CD14-positive monocyte (primary cell): ENCODE data around the gene FGF14. TPM values are rescaled to one million over a fixed set of nuclear protein-coding genes. Genes with fewer than 3 reads are reported as not detected.

Source experiments
- DNase-seq, 3 donors: peaks; one replicate each; pipeline ENCODE4 v3.0.0-alpha.2; 2011 to 2022
- H2AFZ ChIP-seq: 2 replicates; pipeline ENCODE4 v1.6.0; 2012; ENCODE audit warnings: mild to moderate bottlenecking, low read depth, low read length, inconsistent platforms; ENCODE audit not compliant: insufficient read depth, poor library complexity, severe bottlenecking
- H3K27ac ChIP-seq, 2 donors: 1 replicate in 1 of 2; 2 replicates in 1 of 2; pipeline ENCODE4 v1.5.1; 2012 to 2013; ENCODE audit warnings: low read length in 2 of 2, control low read depth in 1 of 2, inconsistent platforms in 1 of 2, low read depth in 1 of 2, mild to moderate bottlenecking in 1 of 2
- H3K27me3 ChIP-seq, 2 donors: one replicate each; pipeline versions ENCODE4 v1.6.0 to v1.6.1; 2011 to 2013; ENCODE audit warnings: low read length in 2 of 2; ENCODE audit not compliant: control insufficient read depth in 2 of 2, insufficient read depth in 2 of 2
- H3K36me3 ChIP-seq, 2 donors: replicated peaks in 1 of 2; 1 replicate in 1 of 2; 2 replicates in 1 of 2; pipeline versions ENCODE4 v1.5.1 to v1.6.1; 2012 to 2013; ENCODE audit warnings: low read length in 2 of 2, control low read depth in 1 of 2, inconsistent platforms in 1 of 2, mild to moderate bottlenecking in 1 of 2; ENCODE audit not compliant: insufficient read depth in 2 of 2, control insufficient read depth in 1 of 2
- H3K4me1 ChIP-seq, 2 donors: 1 replicate in 1 of 2; 2 replicates in 1 of 2; pipeline versions ENCODE4 v1.5.1 to v1.6.1; 2012 to 2013; ENCODE audit warnings: low read length in 2 of 2, control low read depth in 1 of 2, inconsistent platforms in 1 of 2, mild to moderate bottlenecking in 1 of 2, moderate library complexity in 1 of 2; ENCODE audit not compliant: insufficient read depth in 2 of 2, control insufficient read depth in 1 of 2
- H3K4me2 ChIP-seq: replicated peaks from 2 replicates; pipeline ENCODE3; 2012; ENCODE audit warnings: low read length, moderate library complexity, mild to moderate bottlenecking; ENCODE audit not compliant: poor library complexity, severe bottlenecking; ENCODE audit errors: extremely low read depth
- H3K4me3 ChIP-seq, 3 experiments: fragments of 200-600 bp in 1 of 3; sonication (generic) in 1 of 3; replicated peaks in 1 of 3; 1 replicate in 2 of 3; 2 replicates in 1 of 3; pipeline ENCODE4 v1.5.1; 2011 to 2013; ENCODE audit warnings: low read length in 3 of 3, mild to moderate bottlenecking in 3 of 3, control low read depth in 2 of 3, low read depth in 2 of 3, inconsistent platforms in 1 of 3, moderate library complexity in 1 of 3
- H3K79me2 ChIP-seq: 2 replicates; pipeline ENCODE4 v1.6.0; 2012; ENCODE audit warnings: mild to moderate bottlenecking, control low read depth, inconsistent platforms, low read length, moderate library complexity; ENCODE audit not compliant: insufficient read depth
- H3K9ac ChIP-seq: 2 replicates; pipeline ENCODE4 v1.6.0; 2017; ENCODE audit warnings: low read length, mild to moderate bottlenecking; ENCODE audit not compliant: insufficient read depth, poor library complexity, severe bottlenecking
- H3K9me3 ChIP-seq, 2 donors: replicated peaks in 1 of 2; 1 replicate in 1 of 2; 2 replicates in 1 of 2; pipeline versions ENCODE4 v1.5.1 to v1.6.1; 2012 to 2013; ENCODE audit warnings: low read length in 2 of 2, control low read depth in 1 of 2; ENCODE audit not compliant: control insufficient read depth in 1 of 2, insufficient read depth in 1 of 2
- H4K20me1 ChIP-seq: 2 replicates; pipeline ENCODE4 v1.6.0; 2012; ENCODE audit warnings: mild to moderate bottlenecking, low read length, control low read depth, moderate library complexity; ENCODE audit not compliant: insufficient read depth
- H3K27ac Mint-ChIP-seq, 7 donors: one replicate each; pipeline ENCODE4 v1.8.0; 2020; ENCODE audit warnings: mild to moderate bottlenecking in 7 of 7, mixed read lengths in 7 of 7, moderate library complexity in 6 of 7, inconsistent platforms in 2 of 7
- H3K27me3 Mint-ChIP-seq, 3 donors: one replicate each; pipeline ENCODE4 v1.8.0; 2021 to 2022; ENCODE audit warnings: low read depth in 3 of 3, mild to moderate bottlenecking in 3 of 3, mixed read lengths in 3 of 3, moderate library complexity in 3 of 3, inconsistent platforms in 1 of 3
- H3K36me3 Mint-ChIP-seq, 2 donors: one replicate each; pipeline ENCODE4 v1.8.0; 2020; ENCODE audit warnings: mixed read lengths in 2 of 2, inconsistent platforms in 1 of 2, mild to moderate bottlenecking in 1 of 2
- H3K4me1 Mint-ChIP-seq: one replicate; pipeline ENCODE4 v1.8.0; 2020; ENCODE audit warnings: mild to moderate bottlenecking, mixed read lengths
- H3K4me3 Mint-ChIP-seq, 2 donors: one replicate each; pipeline ENCODE4 v1.8.0; 2020; ENCODE audit warnings: mild to moderate bottlenecking in 2 of 2, mixed read lengths in 2 of 2, moderate library complexity in 1 of 2
- H3K9me3 Mint-ChIP-seq, 7 donors: one replicate each; pipeline ENCODE4 v1.8.0; 2020 to 2022; ENCODE audit warnings: mixed read lengths in 7 of 7, mild to moderate bottlenecking in 6 of 7, moderate library complexity in 6 of 7, inconsistent platforms in 2 of 7
- CTCF ChIP-seq: fragments of 200-600 bp; IDR thresholded peaks from one replicate; pipeline ENCODE4 v1.8.0; 2022; ENCODE audit warnings: antibody characterized with exemption, mild to moderate bottlenecking
- WGBS: methylation state at CpG from one replicate; pipeline ENCODE4 v1.1.5; 2013; ENCODE audit warnings: missing lambda C conversion rate; ENCODE audit not compliant: insufficient coverage; 5-methylcytosine and 5-hydroxymethylcytosine counted together
- intact Hi-C, 2 donors: fragments of 100-400 bp; cut with micrococcal nuclease; formaldehyde crosslinking; loops; one replicate each; pipeline versions ENCODE4 v1.15.0 to v1.15.1; 2023
- polyA plus RNA-seq, 3 donors: library from polyadenylated mRNA; depleted of rRNA in 1 of 3; unstranded in 2 of 3; stranded (reverse) in 1 of 3; fragments of 300-500 nt in 2 of 3; fragments of >200 nt in 1 of 3; fragmentation: Illumina TruSeq in 2 of 3; gene quantifications; 1 replicate in 2 of 3; 2 replicates in 1 of 3; pipeline ENCODE4 v1.2.3, GENCODE V29; 2012 to 2021

The FGF14 gene
- polyA plus RNA-seq, 3 donors, result not detected

- TF ChIP-seq CTCF, result no peak
- no peaks in the 10 kb centered on the region for H3K36me3 Mint-ChIP-seq
- no peaks in the 10 kb centered on the region for H3K4me1 ChIP-seq
- WGBS, result no CpG with 5 or more reads among the region's 5 CpGs
- intact Hi-C loops, result no loop called here
- no peaks in the 10 kb centered on the region for H3K79me2 ChIP-seq
- no peaks in the 10 kb centered on the region for H3K36me3 ChIP-seq
- no peaks in the 10 kb centered on the region for H3K9me3 ChIP-seq
- H3K4me3 Mint-ChIP-seq, result no peak overlapping the region
- H3K4me2 ChIP-seq, result no peak overlapping the region
- no peaks in the 10 kb centered on the region for H4K20me1 ChIP-seq
- H3K27ac ChIP-seq, result no peak overlapping the region
- H3K27ac Mint-ChIP-seq, result no peak overlapping the region
- peaks cover 0 to 5% (median 0%) of the 10 kb centered on the region in 7 donors for H3K9me3 Mint-ChIP-seq
- H3K27me3 Mint-ChIP-seq, result no peaks in the 10 kb centered on the region
- H3K27me3 ChIP-seq, result no peaks in the 10 kb centered on the region
- H2AFZ ChIP-seq, result no peak overlapping the region
- H3K9ac ChIP-seq, result no peak overlapping the region
- H3K4me1 Mint-ChIP-seq, result no peaks in the 10 kb centered on the region
- DNase-seq, result no peak
- H3K4me3 ChIP-seq, result no peak overlapping the region
These were observed 90.4 kb downstream of the FGF14 start for GRCh38 chr13:102311419-102311796.

- Histone ChIP-seq H4K20me1 (no peaks in the 10 kb centered on the region), H3K27ac (no peak overlapping the region), H3K27me3 (no peaks in the 10 kb centered on the region), H3K36me3 (no peaks in the 10 kb centered on the region), H3K4me3 (no peak overlapping the region), H3K79me2 (no peaks in the 10 kb centered on the region), H3K9ac (no peak overlapping the region), H3K4me1 (no peaks in the 10 kb centered on the region), H3K9me3 (no peaks in the 10 kb centered on the region), H2AFZ (no peak overlapping the region), H3K4me2 (no peak overlapping the region)
- no peaks in the 10 kb centered on the region for H3K4me1 Mint-ChIP-seq
- no peak overlapping the region for H3K27ac Mint-ChIP-seq
- no peak for DNase-seq
- H3K36me3 Mint-ChIP-seq, result no peaks in the 10 kb centered on the region
- WGBS, result 100% methylated on average over 2 of the region's 4 CpGs
- H3K9me3 Mint-ChIP-seq, result peaks cover 0 to 10% (median 0%) of the 10 kb centered on the region in 7 donors
- TF ChIP-seq CTCF, result no peak
- no peak overlapping the region for H3K4me3 Mint-ChIP-seq
- intact Hi-C loops, result no loop called here
- H3K27me3 Mint-ChIP-seq, result no peaks in the 10 kb centered on the region
These were observed 91.0 kb downstream of the FGF14 start for GRCh38 chr13:102310691-102311418.
